K562 (cell line): ENCODE data around the gene SLC34A1. TPM values are rescaled to one million over a fixed set of nuclear protein-coding genes. Genes with fewer than 3 reads are reported as not detected.

ENCODE experiments used
- ASH1L ChIP-seq: fragments of 450-650 bp; IDR thresholded peaks from 2 replicates; pipeline ENCODE4 v1.6.1; 2018; ENCODE audit warnings: borderline replicate concordance, mild to moderate bottlenecking, low read depth; ENCODE audit not compliant: partially characterized antibody
- COPS2 ChIP-seq: fragments of 450-650 bp; conservative IDR thresholded peaks from 2 replicates; pipeline ENCODE4 v1.6.1; 2016; ENCODE audit warnings: mild to moderate bottlenecking, moderate library complexity
- GABPB1 ChIP-seq: sonication (generic); formaldehyde crosslinking; IDR thresholded peaks from 2 replicates; pipeline ENCODE4 v1.8.0; 2022; ENCODE audit warnings: mild to moderate bottlenecking, missing genetic modification reagents
- KAT2B ChIP-seq: IDR thresholded peaks from one replicate; pipeline ENCODE4 v1.6.1; 2012; ENCODE audit warnings: low read depth, mild to moderate bottlenecking, control low read depth, inconsistent platforms, low read length, moderate library complexity
- MTA3 ChIP-seq: fragments of 450-650 bp; formaldehyde crosslinking; IDR thresholded peaks from 2 replicates; pipeline ENCODE4 v1.6.1; 2017; ENCODE audit warnings: mild to moderate bottlenecking, borderline replicate concordance
- RREB1 ChIP-seq: fragments of 250-450 bp; sonication (Bioruptor Pico); IDR thresholded peaks from 2 replicates; pipeline ENCODE4 v1.4.0; 2020
- SOX6 ChIP-seq: fragments of 450-650 bp; IDR thresholded peaks from 2 replicates; pipeline ENCODE4 v1.6.1; 2014; ENCODE audit warnings: mild to moderate bottlenecking
- TEAD2 ChIP-seq: fragments of 450-650 bp; IDR thresholded peaks from 2 replicates; pipeline ENCODE4 v1.6.1; 2016; ENCODE audit warnings: missing genetic modification characterization, control low read depth, missing compliant biosample characterization
- THAP7 ChIP-seq: fragments of 250-450 bp; sonication (Bioruptor Pico); IDR thresholded peaks from 2 replicates; pipeline ENCODE4 v1.5.0; 2021
- XRCC3 ChIP-seq: fragments of 450-650 bp; IDR thresholded peaks from 2 replicates; pipeline ENCODE4 v1.6.1; 2017; ENCODE audit warnings: mild to moderate bottlenecking, moderate library complexity
- polyA plus RNA-seq, 8 experiments: library from polyadenylated mRNA; depleted of rRNA in 4 of 8; stranded (reverse) in 5 of 8; unstranded in 3 of 8; fragments of >200 nt; fragmentation: Nextera tagmentation in 2 of 8; fragmentation: Illumina TruSeq in 1 of 8; extraction: Ambion mirVana in 2 of 8; extraction: Trizol in 1 of 8; gene quantifications; 2 replicates each; pipeline versions ENCODE4 v1.2.1 to v1.2.3, GENCODE V29; 2011 to 2014; ENCODE audit warnings: inconsistent platforms in 1 of 8, missing spikeins in 1 of 8
- total RNA-seq, 7 experiments: library from RNA; depleted of rRNA in 6 of 7; stranded (reverse); fragments of >200 nt in 6 of 7; fragmentation: Illumina TruSeq in 2 of 7; extraction: Trizol in 2 of 7; gene quantifications; 2 replicates each; pipeline versions ENCODE4 v1.2.1 to v1.2.3, GENCODE V29; 2011 to 2021; ENCODE audit warnings: low replicate concordance in 1 of 7
- TF ChIP-seq, protein P1 (sequence below): IDR thresholded peaks from 2 replicates; pipeline ENCODE4 v1.6.1; 2014; ENCODE audit warnings: antibody characterized with exemption

Gene SLC34A1
- total and polyA plus RNA-seq, 9 of the 15 experiments (the other 6 are each of a cell fraction or from before 2014, with no cell fraction given), result not detected

GRCh38 chr5:177356746-177357145 lies 27.5 kb upstream of the SLC34A1 start (continued):
- no peak for TF ChIP-seq RREB1
- TF ChIP-seq THAP7 (CRISPR knock-in tag), result no peak
- no peak for TF ChIP-seq SOX6
- TF ChIP-seq, protein P1, sequence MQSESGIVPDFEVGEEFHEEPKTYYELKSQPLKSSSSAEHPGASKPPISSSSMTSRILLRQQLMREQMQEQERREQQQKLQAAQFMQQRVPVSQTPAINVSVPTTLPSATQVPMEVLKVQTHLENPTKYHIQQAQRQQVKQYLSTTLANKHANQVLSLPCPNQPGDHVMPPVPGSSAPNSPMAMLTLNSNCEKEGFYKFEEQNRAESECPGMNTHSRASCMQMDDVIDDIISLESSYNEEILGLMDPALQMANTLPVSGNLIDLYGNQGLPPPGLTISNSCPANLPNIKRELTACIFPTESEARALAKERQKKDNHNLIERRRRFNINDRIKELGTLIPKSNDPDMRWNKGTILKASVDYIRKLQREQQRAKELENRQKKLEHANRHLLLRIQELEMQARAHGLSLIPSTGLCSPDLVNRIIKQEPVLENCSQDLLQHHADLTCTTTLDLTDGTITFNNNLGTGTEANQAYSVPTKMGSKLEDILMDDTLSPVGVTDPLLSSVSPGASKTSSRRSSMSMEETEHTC, result no peak
- TF ChIP-seq XRCC3, result no peak
- no peak for TF ChIP-seq COPS2
- TF ChIP-seq ASH1L, result no peak
- TF ChIP-seq KAT2B, result no peak
- TF ChIP-seq TEAD2, result no peak
- TF ChIP-seq GABPB1 (CRISPR knock-in tag), result no peak
- TF ChIP-seq MTA3, result no peak
- TF ChIP-seq, all 486 proteins: peak for 0
